Stomach (tissue), 9 donors: ENCODE measurements around the gene TRIOBP. TPM values are rescaled to one million over a fixed set of nuclear protein-coding genes. Genes with fewer than 3 reads are reported as not detected.
"Not testable (repeated sequence)": the region's sequence is repeated elsewhere in the genome, so short reads cannot be mapped to it uniquely, and the experiment has no call there.

Experiments
- DNase-seq, 2 donors: peaks; one replicate each; pipeline versions ENCODE4 v3.0.0 to v3.0.0-alpha.2; 2013 to 2019
- H3K27ac ChIP-seq, 5 donors: fragments of 200-600 bp in 4 of 5; sonication (generic) in 4 of 5; one replicate each; pipeline ENCODE4 v1.5.1; 2013 to 2019; ENCODE audit warnings: mild to moderate bottlenecking in 1 of 5, moderate library complexity in 1 of 5
- H3K27me3 ChIP-seq, 3 donors: fragments of 200-600 bp; sonication (generic); one replicate each; pipeline ENCODE4 v1.5.1; 2017 to 2019; ENCODE audit warnings: mixed run types in 1 of 3
- H3K36me3 ChIP-seq, 4 donors: fragments of 200-600 bp; sonication (generic); 1 replicate in 3 of 4; 2 replicates in 1 of 4; pipeline ENCODE4 v1.5.1; 2016 to 2019
- H3K4me1 ChIP-seq, 4 donors: fragments of 200-600 bp; sonication (generic); one replicate each; pipeline ENCODE4 v1.5.1; 2016 to 2019
- H3K4me3 ChIP-seq, 4 donors: fragments of 200-600 bp; sonication (generic) in 3 of 4; one replicate each; pipeline ENCODE4 v1.5.1; 2016 to 2019; ENCODE audit warnings: mild to moderate bottlenecking in 1 of 4
- H3K9me3 ChIP-seq, 4 donors: fragments of 200-600 bp; sonication (generic); one replicate each; pipeline ENCODE4 v1.5.1; 2016 to 2019
- CTCF ChIP-seq, 7 experiments: fragments of 450-650 bp in 4 of 7; fragments of 200-600 bp in 3 of 7; sonication (generic) in 3 of 7; IDR thresholded peaks; one replicate each; pipeline ENCODE4 v1.5.1; 2016 to 2019; ENCODE audit warnings: antibody characterized with exemption in 7 of 7, control low read depth in 2 of 7, mild to moderate bottlenecking in 1 of 7
- EP300 ChIP-seq: sonication (generic); formaldehyde crosslinking; IDR thresholded peaks from one replicate; pipeline ENCODE4 v1.6.1; 2017; ENCODE audit warnings: antibody characterized with exemption
- POLR2A ChIP-seq, 4 donors: fragments of 450-650 bp; IDR thresholded peaks; one replicate each; pipeline ENCODE4 v1.6.1; 2016; ENCODE audit warnings: antibody characterized with exemption in 4 of 4, control low read depth in 2 of 4, mild to moderate bottlenecking in 1 of 4, moderate library complexity in 1 of 4
- POLR2AphosphoS5 ChIP-seq, 3 donors: sonication (generic); formaldehyde crosslinking; IDR thresholded peaks; one replicate each; pipeline ENCODE4 v1.6.1; 2016; ENCODE audit warnings: antibody characterized with exemption in 3 of 3
- WGBS, 5 donors: extraction: QIAGEN DNeasy Blood & Tissue Kit in 3 of 5; methylation state at CpG; one replicate each; pipeline versions ENCODE4 v1.1.5 to v1.1.7; 2013 to 2018; 5-methylcytosine and 5-hydroxymethylcytosine counted together
- intact Hi-C: fragments of 100-400 bp; cut with DNase I; formaldehyde crosslinking; loops from one replicate; pipeline ENCODE4 v1.15.1; 2023; ENCODE audit warnings: low total_unique reads
- polyA plus RNA-seq, 3 donors: library from polyadenylated mRNA; stranded (reverse); fragments of 200-250 nt; gene quantifications; one replicate each; pipeline ENCODE4 v1.2.3, GENCODE V29; 2013
- total RNA-seq, 5 donors: library from RNA; depleted of rRNA; stranded (reverse); fragments of >200 nt; gene quantifications; one replicate each; pipeline versions ENCODE4 v1.1.0 to v1.2.3, GENCODE V29; 2014 to 2016
- donor health status: healthy with polysubstance abuse.
- donor health status: Bipolar disorder and iron deficiency.
- donor health status: healthy.

The TRIOBP gene
- total and polyA plus RNA-seq, 8 donors: 30.6 to 355 (median 86.1) TPM

- WGBS, 5 donors: 88 to 98% (median 96%) methylated on average over 7 of the region's 7 CpGs
- intact Hi-C loops: no loop called here
- Histone ChIP-seq H3K4me1 (no peaks in the 10 kb centered on the region), H3K36me3 (no peaks in the 10 kb centered on the region), H3K27me3 (no peaks in the 10 kb centered on the region), H3K4me3 (no peak overlapping the region), H3K9me3 (no peaks in the 10 kb centered on the region), H3K27ac (no peak overlapping the region)
- DNase-seq: no peak
- TF ChIP-seq CTCF (IDR thresholded peaks at IDR 0.05) (no peak), EP300 (no peak), POLR2AphosphoS5 (IDR thresholded peaks at IDR 0.05) (no peak), POLR2A (IDR thresholded peaks at IDR 0.05) (no peak)
Measured at GRCh38 chr22:37713761-37714160, 16.9 kb downstream of the TRIOBP start.

- no peak overlapping the region for H3K27ac ChIP-seq
- H3K36me3 ChIP-seq: no peaks in the 10 kb centered on the region
- 83 to 100% (median 94%) methylated on average over 2 of the region's 2 CpGs for WGBS, 5 donors
- no peaks in the 10 kb centered on the region for H3K9me3 ChIP-seq
- no peak for DNase-seq
- TF ChIP-seq POLR2AphosphoS5 (IDR thresholded peaks at IDR 0.05): no peak
- TF ChIP-seq POLR2A (IDR thresholded peaks at IDR 0.05): no peak
- no peak for TF ChIP-seq EP300
- no peak for TF ChIP-seq CTCF (IDR thresholded peaks at IDR 0.05)
- intact Hi-C loops: no loop called here
- no peak overlapping the region for H3K4me3 ChIP-seq
- H3K27me3 ChIP-seq: no peaks in the 10 kb centered on the region
- H3K4me1 ChIP-seq: no peaks in the 10 kb centered on the region
Measured at GRCh38 chr22:37714634-37715033, 17.8 kb downstream of the TRIOBP start.

- H3K27me3 ChIP-seq: no peaks in the 10 kb centered on the region
- no peaks in the 10 kb centered on the region for H3K36me3 ChIP-seq
- no peak overlapping the region for H3K27ac ChIP-seq
- H3K9me3 ChIP-seq: no peaks in the 10 kb centered on the region
- no peak overlapping the region for H3K4me3 ChIP-seq
- TF ChIP-seq CTCF (IDR thresholded peaks at IDR 0.05) (no peak), POLR2A (IDR thresholded peaks at IDR 0.05) (no peak), EP300 (no peak), POLR2AphosphoS5 (IDR thresholded peaks at IDR 0.05) (no peak)
- no peak for DNase-seq
- WGBS, 5 donors: 90 to 97% (median 94%) methylated on average over 6 to 7 of the region's 7 CpGs
- intact Hi-C loops: no loop called here
- H3K4me1 ChIP-seq: no peaks in the 10 kb centered on the region
Measured at GRCh38 chr22:37715760-37716159, 18.9 kb downstream of the TRIOBP start.

GRCh38 chr22:37716708-37717107 lies 19.9 kb downstream of the TRIOBP start:
- H3K27me3 ChIP-seq: no peaks in the 10 kb centered on the region
- no peaks in the 10 kb centered on the region for H3K9me3 ChIP-seq
- DNase-seq: no peak
- H3K27ac ChIP-seq: no peak overlapping the region
- no peak overlapping the region for H3K4me3 ChIP-seq
- WGBS, 5 donors: 88 to 97% (median 95%) methylated on average over 9 of the region's 9 CpGs
- intact Hi-C loops: no loop called here
- no peaks in the 10 kb centered on the region for H3K4me1 ChIP-seq
- TF ChIP-seq POLR2AphosphoS5 (IDR thresholded peaks at IDR 0.05) (no peak), EP300 (no peak), CTCF (IDR thresholded peaks at IDR 0.05) (no peak), POLR2A (IDR thresholded peaks at IDR 0.05) (no peak)
- H3K36me3 ChIP-seq: no peaks in the 10 kb centered on the region

GRCh38 chr22:37717235-37717634 lies 20.4 kb downstream of the TRIOBP start:
- DNase-seq, H3K27me3 ChIP-seq, H3K4me1 ChIP-seq, H3K9me3 ChIP-seq, intact Hi-C loops, H3K36me3 ChIP-seq, H3K4me3 ChIP-seq, H3K27ac ChIP-seq: not testable (repeated sequence)
- 89 to 97% (median 95%) methylated on average over 7 of the region's 7 CpGs for WGBS, 5 donors

GRCh38 chr22:37717746-37718305 lies 21.0 kb downstream of the TRIOBP start:
- H3K27me3 ChIP-seq, DNase-seq, H3K4me3 ChIP-seq, intact Hi-C loops, H3K27ac ChIP-seq, H3K36me3 ChIP-seq, H3K4me1 ChIP-seq, H3K9me3 ChIP-seq: not testable (repeated sequence)
- WGBS, 5 donors: 90 to 97% (median 95%) methylated on average over 16 to 38 of the region's 38 CpGs
